HEK293 (cell line): ENCODE data around the gene TMEM167B.
"Not testable (repeated sequence)": the region's sequence is repeated elsewhere in the genome, so short reads cannot be mapped to it uniquely, and the experiment has no call there.

ENCODE experiments used
- CTCF ChIA-PET: fragments of 350-600 bp; formaldehyde crosslinking; extraction: SDS; loops from one replicate; lab custom pipeline; 2021; ENCODE audit warnings: antibody characterized with exemption; lab: Yijun Ruan, JAX
- POLR2A ChIA-PET: fragments of 300-600 bp; formaldehyde crosslinking; extraction: SDS; loops from one replicate; lab custom pipeline; 2020; ENCODE audit warnings: antibody characterized with exemption, inconsistent platforms; lab: Yijun Ruan, JAX
- H3K27ac ChIP-seq: fragments of 200-500 bp; sonication (Bioruptor generic); 2 replicates; pipeline ENCODE4 v1.5.1; 2014; ENCODE audit warnings: low read depth, low read length, control low read depth, inconsistent platforms; ENCODE audit errors: extremely low read depth
- H3K36me3 ChIP-seq, 2 experiments: fragments of 200-500 bp in 1 of 2; sonication (Bioruptor generic) in 1 of 2; 1 replicate in 1 of 2; 2 replicates in 1 of 2; pipeline ENCODE4 v1.5.1; 2014 to 2017; ENCODE audit warnings: inconsistent platforms in 2 of 2, low read length in 2 of 2; ENCODE audit not compliant: control insufficient read depth in 2 of 2, insufficient read depth in 1 of 2
- H3K4me1 ChIP-seq: fragments of 200-500 bp; sonication (Bioruptor generic); 2 replicates; pipeline ENCODE4 v1.5.1; 2014; ENCODE audit warnings: mild to moderate bottlenecking, low read length, inconsistent platforms; ENCODE audit not compliant: control insufficient read depth, insufficient read depth
- H3K4me3 ChIP-seq: 2 replicates; pipeline ENCODE4 v1.5.1; 2011; ENCODE audit warnings: low read depth, mild to moderate bottlenecking, control low read depth, low read length, moderate library complexity
- H3K9me3 ChIP-seq: fragments of 200-500 bp; sonication (Bioruptor generic); 2 replicates; pipeline ENCODE4 v1.5.1; 2014; ENCODE audit warnings: low read depth, low read length, inconsistent platforms; ENCODE audit not compliant: control insufficient read depth, insufficient read depth
- ZNF10 ChIP-seq: fragments of 450-650 bp; formaldehyde crosslinking; IDR thresholded peaks from 2 replicates; pipeline ENCODE4 v1.5.1; 2017; ENCODE audit warnings: missing biosample characterization, missing genetic modification characterization

Gene TMEM167B

DNA sequence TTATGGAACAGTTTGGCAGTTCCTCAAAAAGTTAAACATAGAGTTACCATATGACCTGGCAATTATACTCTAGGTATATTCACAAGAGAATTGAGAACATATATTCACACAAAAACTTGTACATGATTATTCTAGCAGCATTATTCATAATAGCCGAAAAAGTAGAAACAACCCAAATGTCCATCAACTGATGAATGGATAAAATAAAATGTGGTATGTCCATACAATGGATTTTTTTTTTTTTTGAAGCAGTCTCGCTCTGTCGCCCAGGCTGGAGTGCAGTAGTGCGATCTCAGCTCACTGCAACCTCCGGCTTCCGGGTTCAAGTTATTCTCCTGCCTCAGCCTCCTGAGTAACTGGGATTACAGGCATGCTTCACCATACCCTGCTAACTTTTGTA is 52.2 kb downstream of the TMEM167B start:
- CTCF ChIA-PET = interaction anchor here (0.6 kb wide), 1 partner anchor 98 kb away, joined by 3 read pairs; no protein-coding TSS in a partner anchor
- POLR2A ChIA-PET = not testable (repeated sequence)
- peak; percentile 87 for TF ChIP-seq ZNF10 (tag by site-specific recombination)

More for the DNA sequence above, 52.2 kb downstream of the TMEM167B start:
- not testable (repeated sequence) for H3K36me3 ChIP-seq, H3K4me1 ChIP-seq, H3K4me3 ChIP-seq, H3K27ac ChIP-seq, H3K9me3 ChIP-seq
